ENCODE results near the gene CDS2. TPM values are rescaled to one million over a fixed set of nuclear protein-coding genes. Genes with fewer than 3 reads are reported as not detected.

The CDS2 gene
- total RNA-seq, 1 experiment from 2014 or later: 37.5 TPM

GRCh38 chr20:5164645-5165625, 38.1 kb downstream of the CDS2 start (continued):
- no peak for TF ChIP-seq REST (IDR thresholded peaks at IDR 0.05; ENCODE audit: low read depth)
- TF ChIP-seq SP1 (IDR thresholded peaks at IDR 0.05; ENCODE audit: low read depth): no peak
- no peak for TF ChIP-seq MAX (IDR thresholded peaks at IDR 0.05)

- H2AFZ ChIP-seq (ENCODE audit: low read depth, low read length, poor library complexity, severe bottlenecking): no peak overlapping the region
- H3K9me3 ChIP-seq (ENCODE audit: control insufficient read depth in 1 of 2, insufficient read depth in 1 of 2, low read depth in 1 of 2, low read length in 2 of 2): no peaks in the 10 kb centered on the region
- ChIA-PET CTCF (interaction anchor here (1.9 kb wide), 1 partner anchor 42 kb away, joined by 6 read pairs; the partner anchor contains the start of gene CDS2), POLR2A (interaction anchor here (1.7 to 1.8 kb wide), 2 partner anchors 10 to 42 kb away, joined by 4 to 7 read pairs; partner anchors contain the start of gene CDS2), RAD21 (ENCODE audit: low non-redundant PET in 1 of 2, low total read pairs in 2 of 2, uncharacterized antibody in 2 of 2, unreplicated experiment in 2 of 2) (interaction anchor here (1.2 to 1.5 kb wide), 2 partner anchors 42 kb away, joined by 4 to 5 read pairs; partner anchors contain the start of gene CDS2 (in 2 of the 2))
- H4K20me1 ChIP-seq (ENCODE audit: insufficient read depth): no peaks in the 10 kb centered on the region
- peak overlapping the region in 1 of 2 experiments; percentile 42; a peak in 2 of 4 replicates for H3K4me3 ChIP-seq (replicated peaks in 1 of 2; ENCODE audit: low read depth in 1 of 2, low read length in 2 of 2)
- H3K9ac ChIP-seq (ENCODE audit: low read length): peak overlapping the region; percentile 37
- no peaks in the 10 kb centered on the region for H3K27me3 ChIP-seq (ENCODE audit: insufficient read depth, low read length)
- no peaks in the 10 kb centered on the region for H3K9me2 ChIP-seq (ENCODE audit: insufficient read depth)
- no peak for DNase-seq (ENCODE audit: low read depth, low spot score)
- intact Hi-C loops (cut with micrococcal nuclease): no loop called here
- peak overlapping the region; percentile 79 for H3K4me2 ChIP-seq (ENCODE audit: low read length)
- peaks cover 21% of the 10 kb centered on the region for H3K79me2 ChIP-seq (ENCODE audit: insufficient read depth, low read length)
- H3K27ac ChIP-seq (ENCODE audit: low read depth, low read length): no peak overlapping the region
- no peaks in the 10 kb centered on the region for H3K36me3 ChIP-seq (ENCODE audit: control insufficient read depth in 1 of 2, insufficient read depth in 2 of 2, low read length in 2 of 2)
- ATAC-seq: peak; percentile 96
- no TSS peak for BruUV-seq (replicated peaks)
- peaks cover 14 to 18% of the 10 kb centered on the region in 2 experiments for H3K4me1 ChIP-seq (ENCODE audit: control insufficient read depth in 1 of 2, insufficient read depth in 2 of 2, low read length in 2 of 2)
- TF ChIP-seq CTCF (IDR thresholded peaks at IDR 0.05 in 2 of 3, conservative IDR thresholded peaks at IDR 0.05 in 1 of 3; ENCODE audit: borderline replicate concordance in 1 of 3, insufficient read depth in 1 of 3, low read depth in 2 of 3, low read length in 2 of 3): no peak
- no peak for TF ChIP-seq ATF3 (IDR thresholded peaks at IDR 0.05)
- TF ChIP-seq EZH2phosphoT487 (IDR thresholded peaks at IDR 0.05; ENCODE audit: borderline replicate concordance): no peak
- TF ChIP-seq MAX (IDR thresholded peaks at IDR 0.05): no peak
- no peak for TF ChIP-seq EZH2 (IDR thresholded peaks at IDR 0.05)
- TF ChIP-seq TCF7L2 (IDR thresholded peaks at IDR 0.05; ENCODE audit: borderline replicate concordance, extremely low read depth, insufficient read depth, insufficient read length): no peak
- no peak for TF ChIP-seq SP1 (IDR thresholded peaks at IDR 0.05; ENCODE audit: low read depth)
- no peak for TF ChIP-seq ELF1 (IDR thresholded peaks at IDR 0.05; ENCODE audit: borderline replicate concordance, low read depth)
- no peak for TF ChIP-seq CBX3 (IDR thresholded peaks at IDR 0.05; ENCODE audit: low read depth)
- no peak for TF ChIP-seq POLR2AphosphoS5 (IDR thresholded peaks at IDR 0.05; ENCODE audit: low read depth, low read length)
- TF ChIP-seq SIN3A (IDR thresholded peaks at IDR 0.05; ENCODE audit: low read depth): no peak
Observed at GRCh38 chr20:5168651-5169396, 42.0 kb downstream of the CDS2 start.
